OCI-LY7 (cell line): ENCODE results near the gene FOXL2. TPM values are rescaled to one million over a fixed set of nuclear protein-coding genes. Genes with fewer than 3 reads are reported as not detected.

ENCODE experiments used
- BruUV-seq: library from RNA; stranded (reverse); fragments of 400-500 nt; replicated peaks from 2 replicates; lab custom pipeline; 2021; lab: Mats Ljungman, UMichigan
- CTCF ChIA-PET: fragments of 300-600 bp; sonication (Branson Sonifier 250); formaldehyde crosslinking; loops from one replicate; lab custom pipeline; 2022; ENCODE audit warnings: antibody characterized with exemption; ENCODE audit not compliant: unreplicated experiment; lab: Charles Lee
- POLR2A ChIA-PET: fragments of 300-600 bp; sonication (Branson Sonifier 250); formaldehyde crosslinking; loops from one replicate; lab custom pipeline; 2022; ENCODE audit warnings: antibody characterized with exemption; lab: Charles Lee
- DNase-seq: peaks from one replicate; pipeline ENCODE4 v3.0.0-alpha.2; 2015; ENCODE audit warnings: low spot score
- H2AFZ ChIP-seq: fragments of 200-600 bp; sonication (generic), shearing (Covaris generic); 2 replicates; pipeline ENCODE4 v1.6.1; 2014; ENCODE audit warnings: mild to moderate bottlenecking, antibody characterized with exemption, low read length, moderate library complexity
- H3K27ac ChIP-seq: fragments of 200-600 bp; sonication (generic); 2 replicates; pipeline ENCODE4 v1.5.1; 2014; ENCODE audit warnings: mixed run types, low read depth, mild to moderate bottlenecking, moderate library complexity, low read length, inconsistent platforms; ENCODE audit not compliant: poor library complexity, severe bottlenecking
- H3K36me3 ChIP-seq: fragments of 200-600 bp; sonication (generic); 2 replicates; pipeline ENCODE4 v1.6.1; 2014; ENCODE audit warnings: mild to moderate bottlenecking, antibody characterized with exemption, low read length, moderate library complexity, mixed read lengths; ENCODE audit not compliant: insufficient read depth
- H3K4me1 ChIP-seq: fragments of 200-600 bp; sonication (generic); 2 replicates; pipeline ENCODE4 v1.5.1; 2014; ENCODE audit warnings: mild to moderate bottlenecking, low read length; ENCODE audit not compliant: insufficient read depth, poor library complexity, severe bottlenecking
- H3K4me2 ChIP-seq: fragments of 200-600 bp; sonication (generic); 2 replicates; pipeline ENCODE4 v1.6.1; 2014; ENCODE audit warnings: mild to moderate bottlenecking, low read length
- H3K4me3 ChIP-seq: fragments of 200-600 bp; sonication (generic); 2 replicates; pipeline ENCODE4 v1.5.1; 2014; ENCODE audit warnings: mild to moderate bottlenecking, low read depth, low read length; ENCODE audit not compliant: poor library complexity, severe bottlenecking
- H3K79me2 ChIP-seq: fragments of 200-600 bp; sonication (generic); 2 replicates; pipeline ENCODE4 v1.6.1; 2016; ENCODE audit warnings: low read depth, mild to moderate bottlenecking, low read length, moderate library complexity, mixed read lengths; ENCODE audit not compliant: insufficient read depth
- H3K9me2 ChIP-seq: fragments of 200-600 bp; sonication (generic); 2 replicates; pipeline ENCODE4 v1.6.1; 2016; ENCODE audit warnings: mild to moderate bottlenecking, low read length, mixed read lengths; ENCODE audit not compliant: insufficient read depth
- H3K9me3 ChIP-seq: fragments of 200-600 bp; sonication (generic); 2 replicates; pipeline ENCODE4 v1.6.1; 2014; ENCODE audit warnings: mild to moderate bottlenecking, mixed run types, low read length, mixed read lengths
- H4K20me1 ChIP-seq: fragments of 200-600 bp; sonication (generic); 2 replicates; pipeline ENCODE4 v1.6.1; 2014; ENCODE audit warnings: mild to moderate bottlenecking, antibody characterized with exemption, low read length, moderate library complexity, mixed read lengths; ENCODE audit not compliant: insufficient read depth
- CTCF ChIP-seq: fragments of 200-600 bp; sonication (generic); conservative IDR thresholded peaks from 2 replicates; pipeline ENCODE4 v1.5.1; 2014; ENCODE audit warnings: mild to moderate bottlenecking, antibody characterized with exemption, low read length, moderate library complexity, mixed read lengths
- EZH2phosphoT487 ChIP-seq: fragments of 200-600 bp; sonication (generic); IDR thresholded peaks from 2 replicates; pipeline ENCODE4 v1.6.1; 2018; ENCODE audit warnings: low read depth, borderline replicate concordance, mild to moderate bottlenecking, mixed run types, antibody characterized with exemption, low read length, moderate library complexity, mixed read lengths
- intact Hi-C: fragments of 100-400 bp; cut with micrococcal nuclease; formaldehyde crosslinking; loops from one replicate; pipeline ENCODE4 v1.10.0; 2022; ENCODE audit not compliant: unreplicated experiment
- total RNA-seq, 2 experiments: library from RNA; depleted of rRNA in 1 of 2; stranded (reverse); fragments of >200 nt in 1 of 2; shearing (Covaris generic) in 1 of 2; gene quantifications; 2 replicates each; pipeline ENCODE4 v1.2.3, GENCODE V29; 2014 to 2022

FOXL2 gene
- total RNA-seq, 2 experiments from 2014 or later = not detected

GRCh38 chr3:138987181-138987580, 40.2 kb upstream of the FOXL2 start:
- no peaks in the 10 kb centered on the region for H3K4me1 ChIP-seq
- H3K27ac ChIP-seq = no peak overlapping the region
- H3K36me3 ChIP-seq = no peaks in the 10 kb centered on the region
- TF ChIP-seq CTCF = no peak
- no peak for TF ChIP-seq EZH2phosphoT487
- H3K79me2 ChIP-seq = no peaks in the 10 kb centered on the region
- DNase-seq = no peak
- H2AFZ ChIP-seq = no peak overlapping the region
- H3K9me2 ChIP-seq = no peaks in the 10 kb centered on the region
- no TSS peak for BruUV-seq
- no peak overlapping the region for H3K4me3 ChIP-seq
- no peaks in the 10 kb centered on the region for H4K20me1 ChIP-seq
- intact Hi-C loops = no loop called here
- POLR2A ChIA-PET = interaction anchor here (1.0 to 1.2 kb wide), 2 partner anchors 11 to 13 kb away, joined by 3 to 6 read pairs; no protein-coding TSS in a partner anchor
- H3K4me2 ChIP-seq = no peak overlapping the region
- H3K9me3 ChIP-seq = no peaks in the 10 kb centered on the region
- CTCF ChIA-PET = no interaction called here

- BruUV-seq = no TSS peak
- H3K79me2 ChIP-seq = no peaks in the 10 kb centered on the region
- H3K27ac ChIP-seq = no peak overlapping the region
- H2AFZ ChIP-seq = no peak overlapping the region
- no peak overlapping the region for H3K4me2 ChIP-seq
- H4K20me1 ChIP-seq = no peaks in the 10 kb centered on the region
- no peak for DNase-seq
- no peaks in the 10 kb centered on the region for H3K9me2 ChIP-seq
- H3K4me3 ChIP-seq = no peak overlapping the region
- CTCF ChIA-PET = no interaction called here
- no peaks in the 10 kb centered on the region for H3K36me3 ChIP-seq
- POLR2A ChIA-PET = no interaction called here
- H3K4me1 ChIP-seq = no peaks in the 10 kb centered on the region
- no peaks in the 10 kb centered on the region for H3K9me3 ChIP-seq
- no peak for TF ChIP-seq EZH2phosphoT487
- no peak for TF ChIP-seq CTCF
- intact Hi-C loops = no loop called here
Measured at GRCh38 chr3:138985932-138986331, 39.0 kb upstream of the FOXL2 start.

DNA sequence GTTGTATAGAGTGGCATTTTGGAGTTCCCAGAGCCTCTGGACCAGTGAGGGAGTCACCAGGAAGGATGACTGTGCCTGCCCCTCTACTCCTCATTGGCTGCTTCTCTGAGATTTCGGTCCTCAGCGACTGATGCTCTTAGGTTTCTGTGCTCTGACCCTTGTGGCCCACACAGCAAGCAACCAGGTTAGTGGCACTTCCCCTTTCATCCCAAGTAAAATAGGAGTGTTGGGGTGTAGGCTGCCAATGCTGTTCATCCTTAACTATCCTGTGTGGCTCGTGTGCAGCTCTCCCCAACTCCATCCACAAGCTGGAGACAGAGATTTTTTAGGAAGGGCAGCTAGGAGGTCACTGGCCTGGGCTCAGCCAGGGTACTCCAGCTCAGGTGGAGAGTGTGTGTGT, 37.9 kb upstream of the FOXL2 start:
- DNase-seq = no peak
- H3K4me3 ChIP-seq = no peak overlapping the region
- H4K20me1 ChIP-seq = no peaks in the 10 kb centered on the region
- H3K27ac ChIP-seq = no peak overlapping the region
- H3K4me2 ChIP-seq = no peak overlapping the region
- intact Hi-C loops = no loop called here
- POLR2A ChIA-PET = no interaction called here
- H3K4me1 ChIP-seq = no peaks in the 10 kb centered on the region
- no peaks in the 10 kb centered on the region for H3K9me2 ChIP-seq
- no TSS peak for BruUV-seq
- no peaks in the 10 kb centered on the region for H3K9me3 ChIP-seq
- H3K36me3 ChIP-seq = no peaks in the 10 kb centered on the region
- CTCF ChIA-PET = no interaction called here
- TF ChIP-seq EZH2phosphoT487 = no peak
- TF ChIP-seq CTCF = no peak
- H2AFZ ChIP-seq = no peak overlapping the region
- H3K79me2 ChIP-seq = no peaks in the 10 kb centered on the region
